Activated CD8-positive, alpha-beta memory T cell treated with anti-CD3 and anti-CD28 coated beads for 48 hours (primary cell): Measurements from ENCODE around the gene MAP4K5.
A peak's percentile ranks its signal among the peaks of the same experiment; 100 is the strongest.
"Not testable (repeated sequence)": the region's sequence is repeated elsewhere in the genome, so short reads cannot be mapped to it uniquely, and the experiment has no call there.

Experiments used
- DNase-seq, 3 experiments: peaks; one replicate each; pipeline ENCODE4 v3.0.0-alpha.2; 2020; ENCODE audit warnings: low read depth in 2 of 3, low spot score in 2 of 3

Gene MAP4K5

DNA sequence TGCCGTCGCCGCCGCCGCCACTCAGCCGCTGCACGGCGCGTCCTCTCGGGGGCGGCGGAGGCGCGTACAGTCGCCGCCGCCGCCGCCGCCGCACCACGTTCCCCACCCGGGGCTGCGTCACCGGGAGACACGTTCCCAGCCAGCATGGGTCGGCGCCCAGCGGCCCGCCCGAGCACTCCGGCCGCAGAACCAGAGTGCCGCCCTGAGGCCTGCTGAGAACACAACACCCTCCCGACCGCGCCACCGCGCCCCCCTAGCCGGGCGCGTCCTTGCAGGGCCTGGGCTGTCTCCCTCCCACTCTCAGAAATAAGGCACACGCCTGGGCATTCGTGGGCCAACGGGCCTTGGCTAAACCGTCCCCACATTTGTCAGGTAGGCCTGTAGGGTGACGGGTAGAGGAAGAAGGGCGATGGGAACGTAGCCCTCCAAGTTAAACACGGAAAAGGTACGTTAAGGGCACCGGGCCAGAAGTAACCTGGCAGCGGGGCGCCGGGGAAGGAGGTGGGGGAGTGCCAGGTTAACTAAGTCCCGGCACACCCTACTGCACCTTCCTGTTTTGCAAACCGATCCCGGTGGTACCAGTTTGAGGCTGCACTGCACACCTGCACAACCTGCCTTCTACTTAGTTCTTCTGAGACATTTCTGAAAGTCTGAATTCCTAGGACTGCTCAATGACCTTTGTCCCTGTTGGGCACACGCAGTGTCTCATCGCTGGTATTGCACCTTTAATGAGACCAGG lies at the start of gene MAP4K5:
MAP4K5 (minus strand) TSS at position 68 of the 739 bp plus-strand sequence. CDS start 520 bp downstream, outside the sequence.
- peak; percentile 72 to 84 (median 78) for DNase-seq

DNA sequence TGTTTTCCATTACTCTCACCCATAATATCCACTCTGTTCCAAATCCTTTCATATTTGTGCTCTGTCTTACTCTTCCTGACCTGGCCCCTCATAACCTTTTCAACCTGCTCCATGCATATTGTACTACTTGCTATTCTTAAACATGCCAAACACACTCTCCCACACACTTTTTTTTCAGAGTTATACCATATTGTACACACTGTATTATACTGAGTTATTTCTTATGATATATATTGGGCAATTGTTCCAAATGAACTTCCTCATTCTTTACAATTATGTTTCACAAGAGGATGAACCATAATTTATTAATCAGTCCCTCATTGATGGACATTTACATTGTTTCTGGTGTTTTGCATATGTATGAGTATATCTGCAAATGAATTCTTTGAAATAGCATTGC lies 46.1 kb upstream of the MAP4K5 start:
- no peak for DNase-seq

DNA sequence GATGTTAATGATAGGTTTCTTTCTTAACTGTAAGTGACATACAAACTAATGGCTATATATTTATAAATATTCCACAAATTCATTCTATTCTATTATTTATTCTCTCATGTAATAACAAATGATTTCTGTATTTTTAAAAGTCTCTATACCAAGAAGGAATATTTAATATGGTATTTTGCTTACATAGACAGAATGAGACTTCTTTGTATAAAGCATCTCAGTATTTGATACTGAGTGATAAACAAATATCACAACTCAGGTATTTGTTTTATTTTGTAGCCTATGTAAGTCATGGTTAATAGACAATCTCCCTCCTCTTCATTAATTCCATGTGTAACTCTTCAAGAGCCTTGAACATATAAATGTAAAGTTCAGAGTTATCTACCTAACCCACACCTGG lies 45.6 kb upstream of the MAP4K5 start:
- DNase-seq = no peak

DNA sequence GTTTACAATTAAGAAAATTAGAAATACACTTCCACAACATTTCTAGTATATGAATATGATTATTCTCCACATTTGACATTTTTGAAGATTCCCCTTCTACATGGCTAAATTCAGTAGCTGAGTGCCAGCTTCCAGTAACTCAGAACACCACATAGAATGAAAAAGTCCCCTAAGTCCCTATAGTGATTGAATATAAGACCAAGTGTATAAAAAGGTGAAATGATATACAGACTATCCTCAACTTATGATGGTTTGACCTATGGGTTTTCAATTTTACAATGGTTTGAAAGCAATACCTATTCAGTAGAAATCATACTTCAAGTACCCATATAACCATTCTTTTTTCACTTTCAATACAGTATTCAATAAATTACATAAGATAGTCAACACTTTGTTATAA lies 43.4 kb upstream of the MAP4K5 start:
- no peak for DNase-seq

DNA sequence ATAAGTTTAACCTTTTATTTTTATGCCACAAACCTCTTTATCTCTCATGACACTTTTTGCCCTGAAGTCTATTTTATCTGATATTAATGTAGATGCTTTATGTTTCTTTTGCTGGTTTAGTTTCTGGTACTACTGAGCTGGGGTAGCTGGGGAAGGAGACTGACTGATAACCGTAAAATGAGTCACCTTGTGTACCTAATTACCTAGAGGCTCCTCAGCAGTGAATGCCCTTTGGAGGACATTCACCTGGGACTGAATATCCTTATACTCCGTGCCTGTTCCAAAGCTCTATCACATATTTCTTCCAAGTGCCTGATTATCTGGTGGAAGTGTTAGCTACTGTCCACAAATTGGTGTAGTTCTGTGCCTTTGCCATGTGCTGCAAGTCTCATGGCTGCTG lies 41.5 kb upstream of the MAP4K5 start:
- DNase-seq = no peak

DNA sequence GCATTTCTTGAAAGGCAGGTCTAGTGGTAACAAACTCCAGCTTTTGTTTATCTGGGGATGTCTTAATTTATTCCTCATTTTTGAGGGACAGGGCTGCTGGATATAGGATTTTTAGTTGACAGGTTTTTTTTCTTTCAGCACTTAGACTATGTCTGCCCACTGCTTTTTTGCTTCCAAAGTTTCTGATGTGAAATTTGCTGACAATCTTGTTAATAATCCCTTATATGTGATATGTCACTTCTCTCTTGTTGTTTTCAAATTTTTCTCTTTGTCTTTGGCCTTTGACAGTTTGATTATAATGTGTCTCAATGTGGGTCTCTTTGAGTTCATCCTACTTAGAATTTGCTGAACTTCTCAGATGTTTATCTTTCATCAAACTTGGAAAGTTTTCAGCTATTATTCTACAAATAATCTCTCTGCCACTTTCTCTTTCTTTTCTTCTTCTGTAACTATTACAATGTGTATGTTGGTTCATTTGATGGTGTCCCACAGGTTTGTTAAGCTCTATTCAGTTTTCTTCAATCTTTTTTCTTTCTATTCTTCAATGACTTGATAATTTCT lies 37.4 kb upstream of the MAP4K5 start:
- DNase-seq = no peak

DNA sequence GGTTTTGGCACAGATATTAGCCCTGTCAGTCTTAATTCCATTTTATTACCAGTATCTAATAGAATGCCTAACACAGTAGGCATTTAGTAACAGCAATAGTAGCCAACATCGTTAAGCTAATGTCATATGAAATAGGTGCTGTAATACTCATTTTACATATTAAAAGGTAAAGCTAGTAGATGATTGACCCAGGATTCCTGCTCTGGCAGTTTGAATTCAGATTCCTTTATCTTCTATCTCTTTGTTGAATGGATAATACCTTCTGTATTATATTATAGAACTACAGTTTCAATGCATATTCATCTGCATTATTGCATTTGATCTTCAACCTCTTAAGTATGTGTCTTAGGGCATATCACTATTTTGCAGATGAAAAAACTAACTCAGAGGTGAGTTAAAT lies 30.5 kb upstream of the MAP4K5 start:
- DNase-seq = no peak

DNA sequence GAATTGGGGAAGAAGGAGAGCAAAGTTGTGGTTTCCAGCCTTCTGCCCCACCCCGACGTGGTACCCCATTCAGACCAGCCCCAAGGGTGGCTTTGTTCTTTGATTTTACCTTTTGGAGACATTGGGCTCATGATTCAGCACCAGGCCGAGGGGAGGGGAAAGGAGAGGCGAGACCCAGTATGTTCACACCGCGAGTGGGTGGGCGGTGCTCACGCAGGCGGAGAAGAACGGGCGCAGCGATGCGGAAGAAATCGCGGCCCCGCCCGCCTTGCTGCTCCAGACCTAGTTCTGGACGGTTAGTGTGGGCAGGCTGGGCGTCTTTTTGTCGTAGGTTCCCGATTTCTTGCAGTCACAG lies 28.5 kb upstream of the MAP4K5 start:
- DNase-seq = peak; percentile 18 to 32 (median 30)

DNA sequence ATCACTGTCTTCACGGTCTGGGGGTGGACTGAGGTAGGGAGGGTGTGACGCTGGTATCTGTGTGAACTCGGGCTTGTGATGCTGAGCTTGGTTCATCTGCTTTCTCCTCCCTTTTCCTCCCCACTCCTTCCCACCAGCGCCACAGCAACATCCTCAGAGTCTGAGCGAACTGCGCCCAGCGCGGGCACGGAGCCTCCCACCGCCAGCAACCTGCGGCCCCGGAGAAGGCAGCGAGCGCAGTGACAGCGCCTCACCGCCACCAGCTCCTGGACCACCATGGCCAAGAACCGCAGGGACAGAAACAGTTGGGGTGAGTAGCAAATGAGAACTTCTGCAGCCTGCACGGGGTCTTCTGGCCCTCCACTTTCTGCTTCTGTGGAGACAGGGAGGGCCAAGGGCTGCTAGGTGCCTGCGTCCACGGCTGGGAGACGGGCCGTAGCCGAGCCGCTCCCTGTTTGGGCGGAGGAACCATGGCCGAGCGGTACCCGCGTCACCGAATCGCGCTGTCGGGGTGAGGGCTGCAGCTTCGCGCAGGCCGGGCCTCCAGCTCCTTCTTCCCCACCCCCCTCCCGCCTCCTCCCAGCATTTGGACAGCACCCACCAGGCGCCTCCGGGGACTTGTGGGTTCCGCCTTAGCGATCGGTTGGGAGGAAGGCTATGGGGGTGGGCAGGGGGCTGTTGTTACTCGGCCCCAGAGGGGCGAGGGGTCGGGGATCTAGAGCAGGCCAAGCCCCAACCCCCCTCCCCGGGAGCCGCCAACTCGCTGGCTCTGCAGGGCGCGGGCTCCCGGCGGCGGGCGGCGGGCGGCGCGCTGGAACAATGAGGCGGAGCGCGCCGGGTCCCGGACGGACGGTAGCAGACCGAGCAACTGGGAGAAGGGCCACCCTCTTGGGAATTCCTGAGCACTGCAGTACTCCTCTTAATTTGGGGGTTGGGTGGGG lies 27.9 kb upstream of the MAP4K5 start, which contains the start of gene ATL1:
ATL1 (plus strand) TSS at position 156 of the 941 bp plus-strand sequence; CDS start at position 277, 121 bp downstream.
- peak in 1 of 3 experiments; percentile 20 for DNase-seq

DNA sequence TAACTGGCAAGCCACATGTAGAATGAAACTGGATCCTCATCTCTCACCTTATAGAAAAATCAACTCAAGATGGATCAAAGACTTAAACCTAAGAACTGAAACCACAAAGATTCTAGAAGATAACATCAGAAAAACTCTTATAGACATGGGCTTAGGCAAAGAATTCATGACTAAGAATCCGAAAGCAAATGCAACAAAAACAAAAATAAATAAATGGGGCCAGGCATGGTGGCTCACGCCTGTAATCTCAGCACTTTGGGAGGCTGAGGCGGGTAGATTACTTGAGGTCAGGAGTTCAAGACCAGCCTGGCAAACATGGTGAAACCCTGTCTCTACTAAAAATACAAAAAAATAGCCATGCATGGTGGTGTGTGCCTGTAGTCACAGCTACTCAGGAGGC lies 20.4 kb upstream of the MAP4K5 start:
- DNase-seq = not testable (repeated sequence)

DNA sequence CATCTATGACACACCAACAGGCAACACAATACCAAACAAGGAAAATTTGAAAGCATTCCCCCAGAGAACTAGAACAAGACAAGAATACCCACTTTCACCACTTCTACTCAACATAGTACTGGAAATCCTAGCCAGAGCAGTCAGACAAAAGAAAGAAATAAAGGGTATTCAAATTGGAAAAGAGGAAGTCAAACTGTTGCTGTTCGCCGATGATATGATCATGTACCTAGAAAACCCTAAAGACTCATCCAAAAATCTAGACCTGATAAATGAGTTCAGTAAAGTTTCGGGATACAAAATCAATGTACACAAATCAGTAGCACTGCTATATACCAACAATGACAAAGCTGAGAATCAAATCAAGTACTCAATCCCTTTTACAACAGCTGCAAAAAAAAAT lies 19.5 kb upstream of the MAP4K5 start:
- DNase-seq = no peak

DNA sequence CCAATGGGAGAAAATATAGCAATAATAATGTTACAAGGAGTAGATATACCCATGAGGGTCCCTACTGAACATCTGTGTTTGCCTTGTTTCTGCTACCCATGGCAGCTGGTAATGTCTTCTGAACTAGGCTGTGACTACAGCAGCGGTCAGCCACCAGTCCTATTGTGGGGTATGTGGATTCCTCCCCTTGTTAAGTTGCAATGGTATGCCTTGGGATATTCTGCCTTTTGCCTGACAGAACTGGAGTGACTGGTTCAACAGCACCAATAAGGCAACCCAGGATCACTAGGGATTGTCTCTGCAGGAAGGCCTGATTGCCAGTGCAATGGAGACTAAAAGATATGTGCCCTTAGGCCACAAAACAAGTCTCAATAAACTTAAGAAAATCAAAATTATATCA lies 17.9 kb upstream of the MAP4K5 start:
- no peak for DNase-seq

DNA sequence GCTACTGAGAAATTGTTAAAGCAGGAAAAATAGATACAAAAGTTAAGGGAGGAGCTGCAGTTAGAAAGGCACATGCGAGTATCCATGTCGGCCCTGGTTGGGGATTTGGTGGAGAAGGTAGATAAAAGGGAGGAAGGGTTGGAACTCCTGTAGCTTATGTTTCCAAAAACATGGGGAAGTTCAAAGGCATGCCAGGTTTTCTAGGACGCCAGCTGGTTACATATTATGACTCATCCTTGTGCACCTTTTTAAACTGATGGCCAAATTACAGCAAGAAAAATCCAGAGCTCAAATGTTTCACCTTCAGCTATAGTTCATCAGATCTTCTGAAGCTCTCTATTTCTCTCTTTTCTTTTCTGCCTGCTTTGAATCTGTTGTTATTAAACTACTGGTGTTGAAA lies 13.2 kb upstream of the MAP4K5 start:
- DNase-seq = no peak

DNA sequence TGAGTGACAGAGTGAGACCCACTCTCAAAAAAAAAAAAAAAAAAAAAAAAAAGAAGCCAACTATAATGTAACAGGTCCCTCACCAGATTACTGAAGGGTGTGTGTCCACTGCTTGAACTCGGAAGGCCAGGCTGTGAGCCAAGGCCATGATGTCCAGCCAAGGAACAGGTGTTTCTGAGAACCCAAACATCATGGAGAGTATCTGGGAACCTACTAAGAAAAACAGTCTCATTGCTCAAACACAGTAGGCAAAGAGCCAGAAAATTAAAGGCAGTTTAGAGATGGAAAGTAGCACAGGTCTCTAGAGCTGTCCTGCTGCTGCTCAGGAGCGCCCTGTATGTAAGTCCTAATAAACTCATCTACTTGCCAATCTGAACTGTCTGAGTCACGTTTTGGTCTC lies 12.5 kb upstream of the MAP4K5 start:
- DNase-seq = no peak

DNA sequence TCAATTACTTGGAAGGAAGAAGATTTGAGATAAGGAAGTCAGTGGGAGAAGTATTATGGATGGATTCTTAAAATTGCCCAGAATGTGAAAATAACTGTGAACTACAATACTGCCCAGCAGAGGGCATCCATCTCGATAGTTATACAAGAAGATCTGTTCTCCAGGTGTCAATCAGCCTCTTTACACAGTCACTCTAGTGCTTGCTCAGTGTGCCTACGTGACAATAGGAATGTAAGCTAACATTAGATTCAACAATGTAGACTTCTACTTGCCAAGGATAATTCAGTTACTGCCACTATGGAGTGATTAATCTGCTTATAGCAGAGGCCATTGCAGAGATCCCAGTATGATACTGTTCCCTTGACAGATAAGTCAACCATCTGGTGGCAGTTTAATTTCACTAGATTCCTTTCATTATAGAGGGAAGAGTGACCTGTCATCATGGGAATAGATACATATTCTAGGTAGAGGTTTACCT lies 10.6 kb upstream of the MAP4K5 start:
- DNase-seq = no peak

DNA sequence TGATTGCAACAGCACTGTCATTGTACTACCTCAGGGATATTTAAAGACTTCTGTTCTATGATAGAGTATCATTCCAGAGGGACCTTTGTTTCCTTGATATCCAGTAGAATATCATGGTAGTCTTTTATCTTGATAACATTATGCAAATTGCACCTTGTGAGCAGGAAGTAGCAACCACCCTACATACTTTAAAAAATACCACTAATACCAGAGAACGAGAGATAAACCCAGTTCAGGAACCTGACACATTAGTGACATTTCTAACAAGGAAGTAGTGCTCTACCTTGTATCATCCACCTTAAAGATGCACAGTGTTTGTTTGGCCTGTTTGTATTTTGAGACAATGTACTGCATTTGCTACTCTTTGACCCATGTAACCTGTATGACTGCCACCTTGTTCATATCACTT lies 8.8 kb upstream of the MAP4K5 start:
- no peak for DNase-seq

DNA sequence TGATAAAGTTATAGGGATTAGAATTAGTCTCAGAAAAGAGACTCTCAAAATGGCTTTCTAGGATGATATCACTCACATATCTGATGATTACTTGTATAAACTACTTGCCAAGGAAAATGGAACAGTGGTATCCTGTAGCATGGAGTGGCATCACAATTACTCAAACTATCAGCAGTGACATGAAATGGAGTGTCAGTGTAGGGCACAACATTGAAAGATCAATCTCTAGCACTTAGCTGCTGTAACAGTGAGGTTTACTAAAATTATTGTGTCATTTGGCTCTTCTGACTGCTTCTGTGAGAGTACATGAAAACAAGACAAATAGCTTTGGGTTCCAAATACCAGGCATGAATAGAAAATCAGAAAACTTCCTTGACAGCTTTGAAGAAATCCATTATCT lies 6.7 kb upstream of the MAP4K5 start:
- no peak for DNase-seq

DNA sequence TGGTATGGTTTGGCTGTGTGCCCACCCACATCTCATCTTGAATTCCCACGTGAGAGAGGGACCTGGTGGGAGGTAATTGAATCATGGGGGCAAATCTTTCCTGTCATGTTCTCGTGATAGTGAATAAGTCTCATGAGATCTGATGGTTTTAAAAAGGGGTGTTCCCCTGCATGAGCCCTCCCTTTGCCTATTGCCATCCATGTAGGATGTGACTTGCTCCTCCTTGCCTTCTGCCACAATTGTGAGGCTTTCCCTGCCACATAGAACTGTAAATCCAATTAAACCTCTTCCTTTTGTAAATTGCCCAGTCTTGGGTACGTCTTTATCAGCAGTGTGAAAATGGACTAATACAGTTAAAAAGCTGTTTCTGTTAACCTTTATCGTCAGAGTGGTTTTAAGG lies 5.7 kb upstream of the MAP4K5 start:
- DNase-seq = not testable (repeated sequence)

DNA sequence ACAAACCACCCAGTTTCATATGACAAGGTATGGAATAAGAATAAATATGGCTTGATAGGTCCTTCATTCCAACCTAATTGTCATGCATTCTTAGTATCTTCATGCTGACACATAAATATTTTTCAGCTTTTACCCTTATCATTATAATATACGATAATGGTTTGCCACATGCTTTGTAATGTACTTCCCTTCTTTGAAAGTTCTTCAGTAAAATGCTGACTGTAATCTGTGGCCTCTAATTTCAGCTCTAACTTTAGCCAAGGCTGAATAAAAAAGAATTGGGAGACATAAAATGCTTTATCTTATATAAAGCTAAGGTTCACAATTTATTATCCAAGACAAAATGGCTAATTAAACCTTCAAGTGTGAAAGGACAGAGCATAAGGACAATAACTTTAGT lies 2.6 kb upstream of the MAP4K5 start:
- DNase-seq = no peak

DNA sequence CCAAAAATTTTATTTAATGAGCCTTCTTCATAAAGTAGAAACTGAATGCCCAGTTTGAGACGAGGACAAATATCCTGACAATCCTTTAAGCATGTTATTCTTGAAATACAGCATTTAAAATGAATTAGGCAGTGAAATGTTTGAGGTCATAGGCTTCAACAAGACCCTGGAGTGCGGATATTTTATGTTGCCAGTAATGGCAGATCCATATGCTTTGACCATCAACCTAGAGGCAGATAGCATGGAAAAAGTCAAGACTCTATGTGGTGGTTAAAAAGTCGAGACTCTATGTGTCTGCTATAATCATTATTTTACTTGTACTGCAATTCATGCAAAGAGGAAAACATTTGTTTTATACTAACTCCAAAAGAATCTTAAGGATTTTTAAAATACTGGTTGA lies 2.0 kb upstream of the MAP4K5 start:
- no peak for DNase-seq

DNA sequence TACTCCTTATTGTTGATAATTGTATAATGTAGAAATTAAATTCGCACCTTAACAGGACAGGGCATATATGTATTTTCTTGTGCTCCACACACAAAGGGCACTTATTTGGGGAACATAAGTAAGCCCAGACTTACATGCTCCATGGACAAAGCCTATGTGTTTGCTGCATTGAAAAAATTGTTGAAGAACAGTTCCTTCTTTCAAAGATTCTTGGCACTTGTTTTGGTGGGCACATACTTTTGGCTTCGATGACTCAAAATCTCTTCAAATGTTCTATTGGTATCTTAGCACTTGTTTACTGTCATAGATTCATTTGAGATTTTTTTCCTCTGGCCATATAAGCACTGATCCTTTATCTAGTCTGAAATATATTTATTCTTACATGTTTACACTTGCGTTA lies 1.4 kb upstream of the MAP4K5 start:
- DNase-seq = no peak

DNA sequence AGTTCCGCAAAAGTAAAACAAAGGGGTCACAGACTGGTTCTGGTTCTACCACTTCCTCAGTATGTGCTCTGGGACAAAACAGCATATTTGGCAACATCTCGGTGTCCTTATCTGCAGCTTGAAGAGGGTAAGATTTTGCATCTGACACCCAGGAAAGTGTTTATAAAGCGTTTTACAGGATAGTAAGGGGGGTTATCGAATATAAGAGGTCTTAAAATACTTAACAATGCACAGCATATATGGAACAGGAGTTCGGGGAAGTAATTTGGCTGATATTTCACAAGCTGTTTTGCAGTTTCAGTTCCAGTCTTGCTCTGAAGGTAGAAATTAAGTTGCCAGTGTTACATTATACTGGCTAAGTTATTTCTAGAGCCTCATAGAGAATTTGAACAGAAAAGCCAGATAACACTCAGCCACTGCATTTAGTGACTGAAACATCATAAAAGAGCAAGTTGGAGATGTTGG lies 904 bp upstream of the MAP4K5 start:
- no peak for DNase-seq
